ENCODE measurements around the gene PPP1R12C. TPM values are rescaled to one million over a fixed set of nuclear protein-coding genes. Genes with fewer than 3 reads are reported as not detected.

Gene PPP1R12C
- total RNA-seq, 1 experiment from 2014 or later = 136 TPM

GRCh38 chr19:55132453-55133129 lies 15.2 kb upstream of the PPP1R12C start:
- intact Hi-C loops (cut with micrococcal nuclease) = no loop called here
- Histone ChIP-seq H3K79me2 (ENCODE audit: low read length) (no peaks in the 10 kb centered on the region), H3K9me3 (ENCODE audit: low read length) (no peaks in the 10 kb centered on the region), H3K36me3 (ENCODE audit: low read depth, low read length) (no peaks in the 10 kb centered on the region), H3K9ac (ENCODE audit: low read length) (no peak overlapping the region), H3K27ac (ENCODE audit: low read length) (no peak overlapping the region), H2AFZ (ENCODE audit: low read length) (no peak overlapping the region), H3K9me2 (replicated peaks; ENCODE audit: low read length) (no peaks in the 10 kb centered on the region), H4K20me1 (ENCODE audit: low read length) (no peaks in the 10 kb centered on the region), H3F3A (ENCODE audit: low read length, unreplicated experiment) (no peaks in the 10 kb centered on the region), H3K27me3 (ENCODE audit: low read length) (no peaks in the 10 kb centered on the region), H3K4me1 (ENCODE audit: insufficient read depth, low read length) (no peaks in the 10 kb centered on the region), H3K4me3 (ENCODE audit: low read length) (no peak overlapping the region), H3K4me2 (ENCODE audit: low read length) (no peak overlapping the region)
- CTCF ChIA-PET = no interaction called here
- POLR2A ChIA-PET (ENCODE audit: unreplicated experiment) = no interaction called here
- TF ChIP-seq EZH2 (IDR thresholded peaks at IDR 0.05; ENCODE audit: low read length, unreplicated experiment) (no peak), CTCF (conservative IDR thresholded peaks at IDR 0.05; ENCODE audit: low read depth, low read length) (no peak), EZH2phosphoT487 (IDR thresholded peaks at IDR 0.05; ENCODE audit: borderline replicate concordance, low read length) (no peak)
- ATAC-seq = no peak
- DNase-seq = no peak
- no TSS peak for BruUV-seq (replicated peaks)

GRCh38 chr19:55131421-55131820 lies 14.0 kb upstream of the PPP1R12C start:
- no peaks in the 10 kb centered on the region for H3K4me1 ChIP-seq (ENCODE audit: insufficient read depth, low read length)
- H3K79me2 ChIP-seq (ENCODE audit: low read length) = no peaks in the 10 kb centered on the region
- no peaks in the 10 kb centered on the region for H4K20me1 ChIP-seq (ENCODE audit: low read length)
- H3K36me3 ChIP-seq (ENCODE audit: low read depth, low read length) = no peaks in the 10 kb centered on the region
- no peak overlapping the region for H2AFZ ChIP-seq (ENCODE audit: low read length)
- no peaks in the 10 kb centered on the region for H3K9me2 ChIP-seq (replicated peaks; ENCODE audit: low read length)
- no peak overlapping the region for H3K9ac ChIP-seq (ENCODE audit: low read length)
- intact Hi-C loops (cut with micrococcal nuclease) = no loop called here
- H3K4me3 ChIP-seq (ENCODE audit: low read length) = no peak overlapping the region
- TF ChIP-seq CTCF (conservative IDR thresholded peaks at IDR 0.05; ENCODE audit: low read depth, low read length) = no peak
- no peak for TF ChIP-seq EZH2 (IDR thresholded peaks at IDR 0.05; ENCODE audit: low read length, unreplicated experiment)
- TF ChIP-seq EZH2phosphoT487 (IDR thresholded peaks at IDR 0.05; ENCODE audit: borderline replicate concordance, low read length) = no peak
- POLR2A ChIA-PET (ENCODE audit: unreplicated experiment) = no interaction called here
- H3F3A ChIP-seq (ENCODE audit: low read length, unreplicated experiment) = no peaks in the 10 kb centered on the region
- CTCF ChIA-PET = interaction anchor here (0.6 kb wide), 1 partner anchor 10 kb away, joined by 7 read pairs; no protein-coding TSS in a partner anchor
- H3K4me2 ChIP-seq (ENCODE audit: low read length) = no peak overlapping the region
- DNase-seq = no peak
- BruUV-seq (replicated peaks) = no TSS peak
- H3K9me3 ChIP-seq (ENCODE audit: low read length) = no peaks in the 10 kb centered on the region
- H3K27me3 ChIP-seq (ENCODE audit: low read length) = no peaks in the 10 kb centered on the region
- H3K27ac ChIP-seq (ENCODE audit: low read length) = no peak overlapping the region
- no peak for ATAC-seq

GRCh38 chr19:55119053-55119452 lies 1.6 kb upstream of the PPP1R12C start:
- Histone ChIP-seq H3K4me2 (ENCODE audit: low read length) (no peak overlapping the region), H2AFZ (ENCODE audit: low read length) (no peak overlapping the region), H3K4me3 (ENCODE audit: low read length) (no peak overlapping the region), H3K27ac (ENCODE audit: low read length) (no peak overlapping the region), H3K4me1 (ENCODE audit: insufficient read depth, low read length) (peaks cover 12% of the 10 kb centered on the region), H3K9me2 (replicated peaks; ENCODE audit: low read length) (no peaks in the 10 kb centered on the region), H3K79me2 (ENCODE audit: low read length) (peaks cover 30% of the 10 kb centered on the region), H4K20me1 (ENCODE audit: low read length) (peaks cover 25% of the 10 kb centered on the region), H3K36me3 (ENCODE audit: low read depth, low read length) (no peaks in the 10 kb centered on the region), H3F3A (ENCODE audit: low read length, unreplicated experiment) (peaks cover 5% of the 10 kb centered on the region), H3K9me3 (ENCODE audit: low read length) (no peaks in the 10 kb centered on the region), H3K27me3 (ENCODE audit: low read length) (peaks cover 9% of the 10 kb centered on the region), H3K9ac (ENCODE audit: low read length) (no peak overlapping the region)
- intact Hi-C loops (cut with micrococcal nuclease) = loop anchor here (5.0 kb wide), 1 partner anchor 57 kb away; the partner anchor contains the start of gene RDH13
- no peak for DNase-seq
- no peak for TF ChIP-seq EZH2phosphoT487 (IDR thresholded peaks at IDR 0.05; ENCODE audit: borderline replicate concordance, low read length)
- no peak for TF ChIP-seq CTCF (conservative IDR thresholded peaks at IDR 0.05; ENCODE audit: low read depth, low read length)
- no peak for TF ChIP-seq EZH2 (IDR thresholded peaks at IDR 0.05; ENCODE audit: low read length, unreplicated experiment)
- ATAC-seq = no peak
- POLR2A ChIA-PET (ENCODE audit: unreplicated experiment) = no interaction called here
- CTCF ChIA-PET = no interaction called here
- no TSS peak for BruUV-seq (replicated peaks)
